Right lobe of liver (tissue), 4 donors: ENCODE measurements around the gene SLMAP.

Source experiments
- CTCF ChIP-seq, 4 donors: fragments of 200-600 bp in 3 of 4; fragments of 450-650 bp in 1 of 4; IDR thresholded peaks; one replicate each; pipeline versions ENCODE4 v1.5.1 to v1.8.0; 2016 to 2022; ENCODE audit warnings: antibody characterized with exemption in 4 of 4, mild to moderate bottlenecking in 2 of 4
- POLR2A ChIP-seq: fragments of 450-650 bp; IDR thresholded peaks from one replicate; pipeline ENCODE4 v1.6.1; 2017; ENCODE audit warnings: antibody characterized with exemption, mild to moderate bottlenecking
- donor health status: DM: no; HTN: no; CAD: no.
- donor health status: DM: no; HTN: no; CAD: no.
- donor health status: DM: no; HTN: yes; CAD: no.

GRCh38 chr3:57755368-57755675, 787 bp upstream of the SLMAP start:
- TF ChIP-seq CTCF (IDR thresholded peaks at IDR 0.05) (no peak), POLR2A (no peak)
